HUDEP-2 (cell line): Measurements from ENCODE around the gene WNT4.

Experiments
- DNase-seq, 76 experiments: peaks; one replicate each; lab custom pipeline; 2025; ENCODE audit not compliant: unreplicated experiment in 76 of 76; lab: John Stamatoyannopoulos, UW

WNT4 gene

DNA sequence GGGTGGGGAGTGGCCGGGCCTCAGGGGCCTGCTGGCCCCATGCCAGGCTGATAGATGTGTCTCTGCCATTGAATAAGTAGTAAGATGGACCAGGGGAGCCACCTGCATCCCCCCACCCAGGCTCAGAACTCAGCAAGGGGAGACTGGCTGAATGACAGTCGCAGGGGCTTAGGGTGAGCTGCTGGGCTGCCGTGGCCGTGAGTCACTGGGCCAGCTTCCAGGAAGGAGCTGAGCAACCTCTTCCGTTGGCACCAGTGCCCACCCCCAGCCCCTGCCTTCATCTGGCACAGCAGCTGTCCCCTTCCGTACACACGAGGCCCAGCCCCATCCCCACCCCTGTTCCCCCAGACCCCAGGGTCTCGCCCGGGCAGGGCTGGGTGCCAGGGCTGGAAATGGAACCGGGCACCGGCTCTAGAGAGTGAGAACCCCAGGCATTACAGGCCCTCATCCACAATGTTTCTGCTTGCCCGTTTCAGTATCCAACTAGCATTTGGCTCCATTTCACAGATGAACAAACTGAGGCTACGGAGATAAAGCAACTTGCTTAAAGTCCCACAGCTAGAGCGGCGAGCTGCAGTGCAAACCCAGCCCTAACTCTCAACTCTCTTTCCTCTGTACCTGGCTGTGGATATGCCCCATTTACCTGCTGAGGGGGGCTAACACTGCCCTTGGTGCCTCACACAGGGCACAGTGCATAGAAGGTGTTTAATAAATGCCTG is 10.2 kb downstream of the WNT4 start:
- DNase-seq: no peak

DNA sequence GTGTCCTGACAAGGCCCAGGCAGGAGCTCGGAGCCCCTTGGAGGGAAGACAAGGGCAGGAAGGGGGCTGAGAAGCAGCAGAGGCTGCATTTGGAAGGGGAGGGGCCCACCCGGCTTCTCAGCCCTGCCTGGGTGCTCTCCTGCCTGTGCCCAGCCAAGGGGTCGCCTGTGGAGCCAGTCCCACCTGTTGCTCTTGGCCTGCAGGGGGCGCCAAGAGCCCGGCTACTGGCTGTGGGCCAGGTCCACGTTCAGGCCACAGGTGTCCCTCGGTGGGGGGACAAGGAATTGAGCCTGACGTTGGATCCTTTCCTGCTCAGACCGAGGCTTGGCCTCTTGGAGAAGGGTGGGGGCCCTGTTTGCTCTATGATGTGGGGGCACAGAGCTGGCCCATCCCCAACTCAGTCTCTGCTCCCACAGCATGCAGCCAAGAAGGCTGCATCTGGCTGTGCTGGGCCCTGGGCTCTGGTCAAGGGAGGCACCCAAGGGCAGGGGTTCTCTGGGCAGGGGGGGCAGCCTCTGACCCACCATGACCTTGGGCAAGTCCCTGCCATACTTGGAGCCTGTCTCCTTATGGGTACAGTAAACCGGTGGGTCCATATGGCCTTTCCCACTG is 10.9 kb downstream of the WNT4 start:
- peak in 24 of 76 experiments; percentile 1 to 53 (median 20) for DNase-seq

DNA sequence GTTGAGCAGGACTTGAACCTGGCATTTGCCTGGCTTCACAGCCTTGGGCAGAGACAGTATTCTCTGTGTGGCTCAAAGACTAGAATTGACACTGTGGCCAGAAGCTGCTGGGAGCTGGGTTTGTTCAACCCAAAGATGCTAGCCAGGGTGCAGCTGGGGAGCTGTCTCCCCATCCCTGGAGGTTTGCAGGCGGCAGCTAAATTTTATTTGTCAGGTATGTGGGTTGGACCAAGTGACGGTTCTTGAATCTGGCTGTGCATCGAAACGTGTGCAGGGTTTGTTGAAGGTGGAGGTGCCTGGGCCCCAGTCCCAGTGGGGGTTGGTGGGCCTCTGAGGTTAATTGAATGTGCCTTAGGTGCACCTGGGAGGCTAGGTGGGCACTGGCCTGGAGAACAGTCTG is 11.8 kb downstream of the WNT4 start:
- DNase-seq: no peak

DNA sequence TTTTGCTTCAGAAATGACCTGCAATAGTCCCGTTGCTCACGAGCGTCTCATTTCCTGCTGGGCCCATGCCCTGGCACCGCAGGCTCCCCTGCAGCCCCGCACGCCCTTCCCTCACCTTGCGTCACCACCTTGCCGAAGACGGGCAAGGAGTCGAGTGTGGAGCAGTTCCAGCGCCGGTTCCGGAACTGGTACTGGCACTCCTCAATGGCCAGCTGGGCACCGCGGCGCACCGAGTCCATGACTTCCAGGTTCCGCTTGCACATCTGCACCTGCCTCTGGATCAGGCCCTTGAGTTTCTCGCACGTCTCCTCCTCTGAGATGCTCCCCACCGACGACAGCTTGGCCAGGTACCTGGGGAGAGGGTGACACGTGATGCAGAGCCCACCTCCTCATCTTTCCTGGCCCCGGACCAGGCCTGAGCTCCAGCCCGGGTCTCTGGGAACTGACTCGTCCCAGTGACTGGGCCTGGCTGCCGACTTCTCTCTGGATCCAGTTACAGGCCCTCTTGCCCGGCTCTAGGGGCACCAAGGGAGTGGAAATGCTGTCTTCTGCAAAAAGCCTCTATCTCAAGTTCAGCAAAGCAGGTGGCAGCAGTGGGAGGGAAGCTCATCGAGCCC is 13.3 kb downstream of the WNT4 start:
- no peak for DNase-seq

DNA sequence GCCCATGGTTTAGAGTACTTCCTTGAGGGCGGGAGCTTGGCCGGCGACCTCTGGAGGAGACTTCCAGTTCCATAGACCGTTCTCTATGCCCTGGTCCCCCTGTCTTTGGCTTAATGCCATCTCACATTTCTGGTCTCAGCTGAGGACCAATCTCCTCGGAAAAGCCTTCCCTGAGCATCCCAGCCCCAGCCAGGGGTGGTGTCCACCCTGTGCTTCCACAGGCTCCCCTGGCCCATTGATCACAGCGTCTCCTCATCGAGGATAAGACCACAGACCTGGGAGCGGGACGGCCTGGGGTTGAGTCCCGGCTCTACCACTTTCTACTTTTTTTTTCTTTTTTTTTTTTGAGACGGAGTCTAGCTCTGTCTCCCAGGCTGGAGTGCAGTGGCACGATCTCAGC is 14.5 kb downstream of the WNT4 start:
- DNase-seq: no peak

DNA sequence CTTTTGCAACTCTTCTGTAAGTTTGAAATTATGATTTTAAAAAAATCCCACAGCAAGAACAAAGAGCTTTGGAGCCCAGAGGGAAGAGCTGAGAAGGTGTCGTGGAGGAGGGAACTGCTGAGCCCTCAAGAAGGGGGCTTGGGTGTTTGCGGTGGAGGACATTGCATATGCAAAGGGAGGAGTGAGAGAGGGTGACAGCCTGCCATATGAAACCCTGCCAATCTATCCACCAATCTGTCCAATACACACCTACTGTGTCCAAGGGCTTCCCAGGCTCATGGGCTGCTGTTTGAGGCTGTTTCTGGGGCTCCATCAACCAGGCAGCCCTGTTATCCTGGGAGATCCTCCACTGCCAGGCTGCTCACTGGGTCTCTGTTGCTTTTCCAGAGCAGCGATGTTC is 15.2 kb downstream of the WNT4 start:
- no peak for DNase-seq

DNA sequence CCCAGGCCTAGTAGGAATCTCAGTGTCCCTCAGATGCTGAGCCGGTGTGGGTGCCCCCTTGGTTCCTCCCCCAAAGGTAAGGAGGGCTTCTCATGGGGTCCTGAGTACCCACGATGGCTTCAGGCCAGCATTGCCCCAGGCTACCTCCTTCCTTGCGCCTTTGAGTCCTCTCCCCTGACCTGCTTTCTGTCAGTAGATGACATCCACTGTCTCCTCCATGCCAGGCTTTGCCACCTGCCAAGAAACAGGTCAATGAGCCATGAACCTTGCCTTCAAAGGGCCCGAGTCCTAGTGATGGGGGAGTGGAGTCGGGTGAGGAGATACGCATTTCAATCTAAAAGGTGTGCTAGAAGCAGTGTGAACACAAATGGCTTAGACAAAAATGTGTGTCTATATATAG is 15.6 kb downstream of the WNT4 start:
- no peak for DNase-seq

DNA sequence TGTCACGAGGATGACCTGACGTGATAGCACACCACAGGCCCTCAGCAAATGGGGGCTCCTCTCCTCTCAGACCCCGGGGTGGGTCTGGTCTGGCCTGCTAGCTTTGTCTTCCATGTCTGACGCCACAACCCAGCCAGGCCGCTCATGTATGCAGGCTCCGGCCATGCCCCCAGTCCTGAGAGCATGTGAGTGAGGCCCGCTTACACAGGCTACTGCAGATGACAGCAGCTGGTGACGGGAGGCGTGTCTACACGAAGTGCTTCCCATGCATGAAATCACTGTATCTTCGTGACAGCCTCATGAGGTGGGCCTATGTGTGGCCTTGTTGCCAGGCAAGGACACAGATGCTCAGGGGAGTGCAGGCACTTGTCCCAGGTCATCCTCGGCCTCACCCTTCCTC is 16.4 kb downstream of the WNT4 start:
- DNase-seq: no peak

DNA sequence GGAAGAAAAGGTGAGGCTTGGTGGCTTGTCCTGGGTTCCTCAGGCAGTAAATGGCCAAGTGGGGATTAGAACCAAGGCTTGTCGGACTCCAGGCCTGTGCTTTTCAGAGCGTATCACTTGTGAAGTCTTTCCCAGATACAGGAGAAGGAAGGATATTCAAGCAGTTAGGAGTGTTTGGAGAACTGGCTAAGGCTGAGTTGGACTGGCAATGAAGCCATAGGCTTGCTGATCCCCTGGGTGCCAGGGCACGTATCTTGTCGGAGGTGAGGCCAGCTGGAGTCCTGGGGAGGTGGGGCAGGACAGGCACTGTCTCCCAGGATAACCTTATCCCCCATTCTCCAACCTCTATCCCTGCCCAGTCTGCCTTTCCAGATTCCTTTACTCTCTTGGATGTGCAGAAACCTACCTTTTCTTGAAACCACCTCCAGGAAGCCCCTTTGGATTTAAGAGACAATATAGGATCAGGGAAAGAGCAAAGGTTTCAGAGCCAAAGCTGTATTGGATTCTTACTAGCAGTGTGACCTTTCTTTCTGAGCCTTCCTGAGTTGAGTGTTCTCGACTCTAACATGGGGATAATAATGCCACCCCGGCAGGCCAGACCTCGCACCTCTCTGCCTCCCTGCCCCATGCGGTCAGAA is 18.2 kb downstream of the WNT4 start:
- no peak for DNase-seq

DNA sequence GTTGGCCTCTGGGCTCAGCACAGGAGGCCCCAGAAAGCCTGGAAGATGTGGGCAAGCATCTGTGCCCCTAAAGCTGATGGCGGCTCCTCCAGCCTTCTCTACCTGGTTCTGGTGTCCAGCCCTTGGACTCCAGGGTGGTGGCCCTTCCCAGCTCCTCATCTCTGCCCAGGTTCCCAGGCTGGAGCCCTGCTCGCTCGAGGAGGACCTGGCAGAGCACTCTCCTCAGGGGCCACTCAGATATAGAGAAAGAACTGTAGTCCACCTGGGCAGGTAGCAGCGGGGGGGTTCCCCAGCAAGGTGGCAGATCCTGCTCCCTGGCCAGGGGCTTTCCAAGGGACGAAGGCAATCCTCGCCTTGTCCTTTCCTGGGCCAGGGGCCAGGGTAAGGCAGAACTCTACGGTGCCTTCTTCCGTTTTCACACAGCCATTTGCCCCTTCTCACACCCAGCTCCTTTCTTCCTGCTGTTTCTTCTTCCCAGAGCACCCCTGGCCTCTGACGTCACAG is 18.9 kb downstream of the WNT4 start:
- DNase-seq: no peak

DNA sequence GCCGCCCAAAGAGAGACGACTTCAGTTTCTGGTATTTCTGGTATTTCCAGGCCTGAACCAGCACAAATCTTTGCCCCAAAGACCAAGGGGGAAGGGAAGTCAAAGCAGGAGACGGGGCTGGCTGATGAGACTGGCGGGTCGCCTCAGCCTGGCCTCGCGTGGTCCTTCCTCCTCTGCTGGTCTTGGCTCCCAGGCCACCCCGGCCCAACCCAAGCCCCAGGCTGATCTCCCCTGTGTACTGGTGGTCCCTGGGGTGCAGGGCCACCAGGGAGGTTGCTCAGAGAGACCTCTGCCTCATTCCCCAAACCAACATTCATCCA is 19.9 kb downstream of the WNT4 start:
- no peak for DNase-seq

DNA sequence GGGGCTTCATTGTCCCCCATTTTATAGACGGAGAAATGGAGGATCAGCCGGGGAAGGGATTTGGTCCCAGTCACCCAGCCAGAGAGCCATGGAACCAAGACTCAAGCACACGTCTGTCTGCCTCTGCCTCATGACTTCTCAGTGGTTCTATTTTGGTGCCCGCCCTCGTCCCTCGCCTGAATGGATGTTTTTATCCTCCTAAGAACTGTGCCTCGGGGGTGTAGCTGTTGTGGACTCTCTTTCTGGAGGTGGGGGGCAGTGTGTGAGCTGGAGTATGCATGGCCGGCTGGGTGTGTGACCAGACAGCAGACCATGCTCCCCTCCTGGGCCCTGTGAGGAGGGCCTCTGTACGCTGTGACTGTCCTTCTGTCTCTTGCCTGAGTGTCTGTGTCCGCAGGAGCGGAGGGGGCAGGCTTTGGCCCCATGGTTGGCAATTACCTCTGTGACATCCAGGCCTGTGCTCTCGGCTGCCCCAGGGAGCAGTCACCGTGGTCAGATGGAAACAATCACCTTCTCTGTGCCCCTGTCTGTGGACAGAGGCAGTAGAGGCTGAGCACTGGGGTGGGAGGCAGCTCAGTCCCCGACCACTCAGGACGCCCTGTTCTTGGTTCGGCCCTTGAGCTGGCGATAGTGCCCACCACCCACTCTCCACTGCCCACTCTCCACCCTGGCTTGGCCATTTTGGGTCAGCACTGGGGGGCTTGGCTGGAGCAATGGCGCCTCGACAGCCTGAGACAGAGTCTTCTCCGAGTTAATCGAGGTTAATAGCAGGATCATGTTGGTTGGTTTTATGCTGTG is 20.4 kb downstream of the WNT4 start:
- no peak for DNase-seq

DNA sequence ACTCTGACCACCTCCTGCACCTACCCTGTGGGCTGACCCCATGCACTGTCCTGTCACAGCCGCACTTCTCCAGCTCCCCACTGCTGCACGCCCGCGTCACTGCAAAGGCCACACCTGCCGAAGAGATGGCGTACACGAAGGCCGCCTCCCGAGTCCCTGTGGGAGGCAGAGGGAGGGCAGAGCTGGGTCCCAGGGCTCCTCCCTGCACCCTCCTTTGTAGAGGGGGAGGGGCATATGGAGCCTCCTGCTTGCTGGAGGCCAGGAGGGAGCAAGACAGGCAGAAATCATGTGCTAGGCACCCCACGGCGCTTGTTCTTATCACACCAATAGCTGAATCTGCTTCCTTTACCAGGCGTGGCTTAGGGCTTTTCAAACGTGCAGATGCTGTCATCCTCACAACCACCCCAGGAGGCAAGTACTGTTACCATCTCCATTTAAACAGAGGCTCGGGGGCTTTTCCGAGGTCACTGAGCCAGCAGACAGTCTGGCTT is 21.4 kb downstream of the WNT4 start:
- DNase-seq: peak in 10 of 76 experiments; percentile 6 to 70 (median 20)

DNA sequence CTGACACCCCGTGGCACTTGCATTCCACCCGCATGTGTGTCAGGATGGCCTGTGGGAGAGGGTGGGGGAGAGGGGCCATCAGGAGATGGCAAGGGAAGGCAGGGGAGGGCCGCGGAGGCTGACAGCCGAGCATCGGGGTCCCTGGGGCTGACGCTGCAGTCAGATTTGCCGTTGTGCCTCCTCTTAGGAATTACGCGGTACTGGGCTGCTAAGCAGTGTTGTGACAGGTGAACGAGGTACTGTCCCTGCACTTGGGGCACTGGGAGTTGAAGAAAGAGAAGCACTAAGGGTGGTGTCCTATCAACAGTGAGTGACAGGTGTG is 22.5 kb downstream of the WNT4 start:
- no peak for DNase-seq

DNA sequence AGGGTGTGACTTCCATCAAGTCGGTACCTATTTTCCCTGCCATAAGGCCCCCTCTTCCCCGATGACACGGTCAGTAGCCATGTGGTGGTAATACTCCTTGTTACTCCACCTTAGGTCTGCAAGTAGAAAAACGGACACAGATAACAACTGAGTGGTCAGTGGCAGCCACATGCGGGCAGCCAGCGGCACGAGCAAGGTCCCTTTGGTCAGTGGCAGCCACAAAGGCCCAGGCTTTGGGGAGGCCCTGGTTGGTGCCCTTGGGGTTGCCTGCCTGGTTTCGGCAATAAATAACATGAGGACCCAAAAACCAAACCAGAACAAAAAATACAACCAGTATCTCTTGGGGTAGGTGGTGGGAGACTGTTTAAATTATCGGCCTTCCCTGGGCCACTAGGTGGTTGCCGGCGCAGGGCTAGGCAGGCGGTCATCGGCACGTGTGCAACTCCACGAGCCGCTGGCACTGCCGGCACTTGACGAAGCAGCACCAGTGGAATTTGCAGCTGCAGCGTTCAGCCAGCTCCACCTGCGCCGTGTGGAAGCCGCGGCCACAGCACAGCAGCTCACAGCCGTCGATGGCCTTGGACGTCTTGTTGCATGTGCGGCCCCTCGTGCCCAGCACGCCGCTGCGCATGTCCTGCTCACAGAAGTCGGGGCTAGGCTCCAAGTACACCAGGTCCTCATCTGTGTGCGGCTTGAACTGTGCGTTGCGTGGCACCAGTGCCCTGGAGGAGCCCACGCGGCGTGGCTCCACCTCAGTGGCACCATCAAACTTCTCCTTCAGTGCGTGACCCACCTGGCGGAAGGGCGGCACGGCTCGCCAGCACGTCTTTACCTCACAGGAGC is 23.1 kb downstream of the WNT4 start:
- DNase-seq: no peak

DNA sequence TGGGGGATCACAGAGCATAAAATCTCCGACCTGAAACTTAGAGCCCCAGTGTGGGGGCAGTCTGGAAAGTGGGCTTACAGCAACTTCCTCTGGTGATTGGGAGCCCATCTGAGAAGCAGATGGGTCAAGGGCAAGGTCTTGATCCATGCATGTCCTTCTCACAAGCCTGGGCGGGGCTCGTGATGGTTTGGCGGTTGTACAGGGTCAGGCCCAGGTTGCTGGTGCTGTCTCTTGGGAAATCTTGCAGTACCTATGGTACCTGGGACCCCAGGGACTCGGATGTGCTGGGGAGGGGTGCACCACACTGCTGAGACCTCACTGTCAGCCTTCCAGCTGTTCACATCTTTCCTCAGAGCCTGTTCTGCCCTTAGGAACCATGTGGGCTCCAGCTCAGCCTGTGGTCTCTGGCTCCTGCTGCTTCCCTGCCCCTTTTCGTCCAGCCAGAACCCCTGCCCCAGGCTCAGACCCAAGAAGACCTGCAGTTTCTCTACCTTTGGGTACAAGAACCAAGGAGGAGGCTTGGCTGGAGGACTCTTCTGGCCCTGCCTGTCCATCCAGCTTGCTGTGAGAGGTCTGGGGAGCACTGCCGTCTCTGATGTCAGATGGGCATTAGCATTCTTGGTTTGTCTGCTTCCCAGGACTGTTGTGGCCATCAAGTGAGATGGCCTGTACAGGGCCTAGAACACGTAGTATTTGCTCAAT is 24.5 kb downstream of the WNT4 start:
- DNase-seq: no peak

DNA sequence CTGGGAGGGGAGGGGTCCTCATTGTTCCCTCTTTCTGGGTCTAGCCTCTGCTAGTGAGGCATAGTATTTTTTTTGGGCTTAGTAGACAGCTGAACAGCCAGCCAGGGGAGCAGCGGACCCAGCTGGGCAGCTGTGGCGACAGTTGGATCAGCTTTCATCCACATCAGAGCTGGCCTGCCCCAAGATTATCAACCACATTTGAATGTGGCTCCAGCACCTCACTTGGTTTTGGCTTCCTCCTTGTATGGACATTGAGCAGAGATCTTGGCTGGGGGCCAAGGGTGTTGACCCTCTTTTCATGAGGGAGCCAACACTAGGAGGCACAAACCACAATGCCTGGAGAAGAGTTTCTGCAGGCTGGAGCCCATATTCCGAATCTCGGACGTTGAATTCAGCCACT is 25.0 kb downstream of the WNT4 start:
- peak in 18 of 76 experiments; percentile 4 to 41 (median 12) for DNase-seq

DNA sequence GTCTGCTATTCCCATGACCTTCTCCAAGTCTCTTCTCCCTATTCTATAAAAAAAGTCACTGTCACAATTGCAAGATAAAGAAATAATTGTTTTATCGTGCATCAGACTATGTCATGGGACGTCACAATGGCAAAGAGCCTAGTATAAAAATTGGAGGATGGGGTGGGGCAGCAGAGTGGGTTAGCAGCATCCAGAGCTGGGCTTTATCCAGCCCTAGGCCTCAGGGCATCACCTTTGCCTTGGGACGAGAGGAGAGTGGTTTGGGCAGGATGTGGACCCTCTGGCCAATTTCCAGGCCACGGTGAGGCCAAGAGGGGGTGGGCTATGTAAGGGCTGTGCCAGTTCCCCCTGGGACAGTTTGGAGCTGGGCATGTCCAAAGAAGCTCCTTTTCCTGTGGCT is 25.7 kb downstream of the WNT4 start:
- DNase-seq: no peak

DNA sequence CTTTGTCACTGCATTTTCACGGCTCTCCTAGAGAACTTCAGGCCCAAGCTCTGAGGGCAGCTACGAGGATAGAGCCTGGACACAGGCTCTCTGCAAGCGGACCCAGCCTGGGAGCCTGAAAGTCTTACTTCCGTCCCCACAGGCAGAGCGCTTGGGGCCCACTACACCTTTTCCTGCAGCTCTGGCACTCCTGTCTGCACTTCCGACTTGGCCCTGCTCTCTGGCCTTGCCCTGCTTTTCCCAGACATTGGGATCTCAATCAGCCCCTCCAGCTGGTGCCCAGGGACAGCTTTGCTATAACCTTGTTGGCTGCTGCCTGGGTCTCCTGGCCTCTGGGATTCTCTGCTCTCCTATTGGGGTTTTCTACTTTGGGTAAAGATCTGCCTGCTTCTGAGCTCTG is 27.6 kb downstream of the WNT4 start:
- no peak for DNase-seq
